Measurements from ENCODE around the gene STOML1. TPM values are rescaled to one million over a fixed set of nuclear protein-coding genes. Genes with fewer than 3 reads are reported as not detected.

Gene STOML1
- polyA plus RNA-seq, 1 experiment = 18.3 TPM

DNA sequence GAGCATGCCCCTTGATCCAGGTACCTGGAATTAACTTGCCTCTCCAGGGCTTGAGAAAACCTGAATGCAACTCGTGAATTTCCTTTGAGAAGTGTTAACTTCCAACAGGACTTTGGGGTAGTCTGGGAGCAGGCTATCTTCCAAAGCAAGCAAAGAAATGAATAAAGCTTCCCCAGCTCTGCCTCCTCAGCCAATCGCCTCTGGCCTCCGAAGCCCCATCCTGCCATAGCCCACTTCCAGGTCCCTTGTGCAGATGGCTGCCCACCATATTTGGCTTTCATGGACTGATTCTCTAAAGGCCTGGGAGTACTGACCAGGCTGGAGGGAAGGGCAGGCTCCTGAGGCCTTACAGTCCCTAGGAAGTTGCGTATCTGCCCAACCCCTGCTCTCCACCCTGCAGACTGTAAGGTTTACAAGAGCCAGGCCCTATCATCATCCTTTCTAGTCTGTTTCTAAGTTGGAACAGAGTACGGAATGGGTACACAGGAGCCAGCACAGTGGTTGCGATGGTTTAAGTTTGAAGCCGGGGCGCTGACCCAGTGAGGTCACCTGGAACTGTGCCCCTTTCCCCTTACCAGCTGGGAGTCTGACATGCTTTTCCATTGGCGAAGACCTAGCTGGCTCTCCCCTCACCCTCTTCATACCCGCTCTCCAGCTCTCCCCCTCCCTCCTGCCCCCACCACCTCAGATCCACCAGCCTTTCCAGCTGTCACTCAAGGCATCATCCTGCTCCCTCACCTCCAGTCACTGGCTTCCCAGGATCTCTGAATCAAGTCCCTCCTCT is 1.3 kb upstream of the STOML1 start:
- Histone ChIP-seq H3K36me3 (ENCODE audit: control insufficient read depth, insufficient read depth, low read length) (peaks cover 6% of the 10 kb centered on the region), H3K27me3 (ENCODE audit: control insufficient read depth, insufficient read depth, low read length) (no peaks in the 10 kb centered on the region), H3K4me3 (ENCODE audit: low read depth, low read length) (no peak overlapping the region)
- ChIA-PET CTCF (interaction anchor here (0.7 to 8.0 kb wide), 13 partner anchors 8 to 60 kb away, joined by 3 to 48 read pairs (median 4); no protein-coding TSS in a partner anchor), POLR2A (no interaction called here)
- no peak for DNase-seq (ENCODE audit: low read depth)
- TF ChIP-seq, protein P1, sequence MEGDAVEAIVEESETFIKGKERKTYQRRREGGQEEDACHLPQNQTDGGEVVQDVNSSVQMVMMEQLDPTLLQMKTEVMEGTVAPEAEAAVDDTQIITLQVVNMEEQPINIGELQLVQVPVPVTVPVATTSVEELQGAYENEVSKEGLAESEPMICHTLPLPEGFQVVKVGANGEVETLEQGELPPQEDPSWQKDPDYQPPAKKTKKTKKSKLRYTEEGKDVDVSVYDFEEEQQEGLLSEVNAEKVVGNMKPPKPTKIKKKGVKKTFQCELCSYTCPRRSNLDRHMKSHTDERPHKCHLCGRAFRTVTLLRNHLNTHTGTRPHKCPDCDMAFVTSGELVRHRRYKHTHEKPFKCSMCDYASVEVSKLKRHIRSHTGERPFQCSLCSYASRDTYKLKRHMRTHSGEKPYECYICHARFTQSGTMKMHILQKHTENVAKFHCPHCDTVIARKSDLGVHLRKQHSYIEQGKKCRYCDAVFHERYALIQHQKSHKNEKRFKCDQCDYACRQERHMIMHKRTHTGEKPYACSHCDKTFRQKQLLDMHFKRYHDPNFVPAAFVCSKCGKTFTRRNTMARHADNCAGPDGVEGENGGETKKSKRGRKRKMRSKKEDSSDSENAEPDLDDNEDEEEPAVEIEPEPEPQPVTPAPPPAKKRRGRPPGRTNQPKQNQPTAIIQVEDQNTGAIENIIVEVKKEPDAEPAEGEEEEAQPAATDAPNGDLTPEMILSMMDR (IDR thresholded peaks at IDR 0.05; ENCODE audit: insufficient read depth, low read depth, low read length) = no peak

DNA sequence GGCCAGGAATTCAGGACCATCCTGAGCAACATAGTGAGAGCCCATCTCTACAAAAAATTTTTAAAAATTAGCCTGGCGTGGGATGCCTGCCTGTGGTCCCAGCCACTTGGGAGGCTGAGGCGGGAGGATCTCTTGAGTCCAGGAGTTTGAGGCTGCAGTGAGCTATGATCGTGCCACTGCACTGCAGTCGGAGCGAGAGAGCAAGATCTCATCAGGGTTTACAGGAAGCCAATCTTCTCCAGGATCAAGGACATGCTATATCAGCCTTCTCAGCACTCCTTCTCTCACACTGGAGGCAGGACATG is 451 bp upstream of the STOML1 start:
- Histone ChIP-seq H3K36me3 (ENCODE audit: control insufficient read depth, insufficient read depth, low read length) (no peaks in the 10 kb centered on the region), H3K4me3 (ENCODE audit: low read depth, low read length) (no peak overlapping the region), H3K27me3 (ENCODE audit: control insufficient read depth, insufficient read depth, low read length) (no peaks in the 10 kb centered on the region)
- POLR2A ChIA-PET = no interaction called here
- TF ChIP-seq, protein P1 (IDR thresholded peaks at IDR 0.05; ENCODE audit: insufficient read depth, low read depth, low read length) = no peak
- no peak for DNase-seq (ENCODE audit: low read depth)
- CTCF ChIA-PET = interaction anchor here (1.0 to 8.0 kb wide), 6 partner anchors 9 to 46 kb away, joined by 3 to 48 read pairs (median 4); no protein-coding TSS in a partner anchor

DNA sequence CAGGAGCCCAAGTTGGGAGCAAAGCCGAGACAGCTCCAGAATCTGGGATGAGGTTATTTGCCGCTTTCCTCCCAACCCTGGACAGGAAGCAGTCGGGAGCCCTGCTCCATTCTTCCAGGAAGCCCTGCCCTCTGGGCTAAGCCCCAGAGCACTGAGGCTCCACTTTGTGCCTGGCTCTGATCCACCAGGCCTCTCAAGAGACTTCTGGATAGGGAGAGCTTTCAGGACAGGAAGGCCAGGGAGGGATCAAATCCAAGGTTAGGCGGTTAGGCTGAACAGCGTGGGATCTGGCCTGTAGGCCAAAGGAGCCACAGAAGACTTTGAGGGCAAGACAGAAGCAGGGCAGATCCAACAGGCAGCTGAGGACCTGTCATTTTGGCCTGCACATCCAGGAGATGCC is 835 bp downstream of the STOML1 start:
- ChIA-PET CTCF (interaction anchor here (1.2 to 8.0 kb wide), 4 partner anchors 8 to 331 kb away, joined by 3 to 48 read pairs (median 12); no protein-coding TSS in a partner anchor), POLR2A (no interaction called here)
- no peaks in the 10 kb centered on the region for H3K36me3 ChIP-seq (ENCODE audit: control insufficient read depth, insufficient read depth, low read length)
- TF ChIP-seq, protein P1 (IDR thresholded peaks at IDR 0.05; ENCODE audit: insufficient read depth, low read depth, low read length) = no peak
- no peak for DNase-seq (ENCODE audit: low read depth)
- H3K4me3 ChIP-seq (ENCODE audit: low read depth, low read length) = peak overlapping the region; percentile 61
- no peaks in the 10 kb centered on the region for H3K27me3 ChIP-seq (ENCODE audit: control insufficient read depth, insufficient read depth, low read length)

DNA sequence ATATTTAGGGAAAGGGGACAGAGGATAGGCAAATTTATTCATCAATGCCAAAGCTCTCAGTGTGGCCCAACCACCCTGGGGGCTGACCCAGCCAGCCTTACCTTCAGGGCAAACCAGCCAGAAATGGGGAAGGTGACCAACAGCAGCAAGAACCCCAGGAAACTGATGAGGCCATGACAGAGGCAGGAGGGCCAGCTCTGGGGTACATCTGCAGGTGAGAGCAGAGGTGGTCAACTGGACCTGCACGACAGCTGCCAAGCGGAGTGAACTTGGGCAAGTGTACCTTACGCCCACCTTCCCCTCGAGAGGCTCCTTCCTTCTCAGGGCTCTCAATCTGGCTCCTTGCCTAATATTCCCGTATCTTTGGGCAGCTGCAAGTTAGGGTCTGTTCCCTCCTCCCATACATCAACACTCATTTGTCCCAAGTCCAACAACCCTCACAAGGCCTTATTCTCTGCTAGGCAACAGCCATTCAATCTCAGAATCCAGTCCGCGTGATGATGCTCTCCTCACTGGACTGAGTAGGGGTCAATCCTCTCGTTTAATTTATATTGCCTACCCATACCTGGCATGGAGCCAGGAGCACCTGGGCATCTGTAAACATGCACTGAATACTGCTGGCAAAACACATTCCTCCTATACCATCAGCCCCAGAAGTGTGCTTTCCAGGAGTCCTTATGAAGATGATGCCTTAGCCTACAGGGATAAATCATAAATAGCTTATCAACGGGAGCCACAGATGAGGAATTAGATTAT is 1.7 kb downstream of the STOML1 start:
- CTCF ChIA-PET = interaction anchor here (1.2 to 8.0 kb wide), 5 partner anchors 7 to 332 kb away, joined by 3 to 48 read pairs (median 5); no protein-coding TSS in a partner anchor
- POLR2A ChIA-PET = no interaction called here

More for the DNA sequence above, 1.7 kb downstream of the STOML1 start:
- no peak for DNase-seq (ENCODE audit: low read depth)
- TF ChIP-seq, protein P1 (IDR thresholded peaks at IDR 0.05; ENCODE audit: insufficient read depth, low read depth, low read length) = no peak
- Histone ChIP-seq H3K36me3 (ENCODE audit: control insufficient read depth, insufficient read depth, low read length) (no peaks in the 10 kb centered on the region), H3K4me3 (ENCODE audit: low read depth, low read length) (no peak overlapping the region), H3K27me3 (ENCODE audit: control insufficient read depth, insufficient read depth, low read length) (no peaks in the 10 kb centered on the region)

All from BJ (cell line).